Mesendoderm (in vitro differentiated cells): Measurements from ENCODE around the gene PLCB4.

Experiments used
- DNase-seq: peaks from one replicate; pipeline ENCODE4 v3.0.0; 2013
- H2AK5ac ChIP-seq: 2 replicates; pipeline ENCODE4 v1.6.1; 2013; ENCODE audit warnings: low read length, inconsistent platforms
- H2BK120ac ChIP-seq: 2 replicates; pipeline ENCODE4 v1.6.1; 2013; ENCODE audit warnings: low read depth, mild to moderate bottlenecking, low read length, moderate library complexity, mixed read lengths
- H2BK15ac ChIP-seq: replicated peaks from 2 replicates; pipeline ENCODE4 v1.6.1; 2013; ENCODE audit warnings: low read depth, mild to moderate bottlenecking, moderate library complexity
- H2BK5ac ChIP-seq: 2 replicates; pipeline ENCODE4 v1.6.1; 2013; ENCODE audit warnings: low read length, inconsistent platforms
- H3K18ac ChIP-seq: 2 replicates; pipeline ENCODE4 v1.6.1; 2013; ENCODE audit warnings: mild to moderate bottlenecking, low read length, mixed read lengths
- H3K23ac ChIP-seq: one replicate; pipeline ENCODE4 v1.6.1; 2013; ENCODE audit warnings: low read length
- H3K27ac ChIP-seq: 2 replicates; pipeline ENCODE4 v1.5.1; 2013; ENCODE audit warnings: low read depth, mild to moderate bottlenecking, inconsistent platforms, low read length, moderate library complexity
- H3K27me3 ChIP-seq: 2 replicates; pipeline ENCODE4 v1.6.1; 2013; ENCODE audit warnings: low read length, control low read depth, mild to moderate bottlenecking, inconsistent platforms; ENCODE audit not compliant: insufficient read depth, poor library complexity
- H3K36me3 ChIP-seq: 2 replicates; pipeline ENCODE4 v1.6.1; 2013; ENCODE audit warnings: low read length, inconsistent platforms; ENCODE audit not compliant: control insufficient read depth, insufficient read depth
- H3K4ac ChIP-seq: one replicate; pipeline ENCODE4 v1.6.1; 2013; ENCODE audit warnings: low read depth, mild to moderate bottlenecking, low read length, moderate library complexity
- H3K4me1 ChIP-seq: 2 replicates; pipeline ENCODE4 v1.6.1; 2013; ENCODE audit warnings: low read depth, low read length, inconsistent platforms; ENCODE audit not compliant: control insufficient read depth
- H3K4me2 ChIP-seq: 2 replicates; pipeline ENCODE4 v1.6.1; 2013; ENCODE audit warnings: low read length
- H3K4me3 ChIP-seq: 2 replicates; pipeline ENCODE4 v1.5.1; 2013; ENCODE audit warnings: mild to moderate bottlenecking, low read length
- H3K56ac ChIP-seq: one replicate; pipeline ENCODE4 v1.6.1; 2013; ENCODE audit warnings: low read length
- H3K79me1 ChIP-seq: 2 replicates; pipeline ENCODE4 v1.6.1; 2013; ENCODE audit warnings: low read length, inconsistent platforms
- H3K79me2 ChIP-seq: 2 replicates; pipeline ENCODE4 v1.6.1; 2013; ENCODE audit warnings: mild to moderate bottlenecking, low read length; ENCODE audit not compliant: control insufficient read depth, insufficient read depth
- H3K9ac ChIP-seq: 2 replicates; pipeline ENCODE4 v1.6.1; 2013; ENCODE audit warnings: low read length, inconsistent platforms
- H4K5ac ChIP-seq: one replicate; pipeline ENCODE4 v1.6.1; 2013; ENCODE audit warnings: low read length
- H4K8ac ChIP-seq: one replicate; pipeline ENCODE4 v1.6.1; 2013; ENCODE audit warnings: low read depth, mild to moderate bottlenecking, control low read depth, low read length, moderate library complexity
- WGBS: extraction: QIAGEN DNeasy Blood & Tissue Kit; methylation state at CpG from one replicate; pipeline ENCODE4 v1.1.7; 2013; ENCODE audit warnings: low lambda C conversion rate, missing lambda C conversion rate; ENCODE audit not compliant: insufficient coverage; ENCODE audit errors: extremely low coverage; 5-methylcytosine and 5-hydroxymethylcytosine counted together

The PLCB4 gene

GRCh38 chr20:9285617-9286016, 216.7 kb downstream of the PLCB4 start:
- Histone ChIP-seq H3K56ac (no peak overlapping the region), H3K36me3 (no peaks in the 10 kb centered on the region), H3K4me3 (no peak overlapping the region), H3K4ac (no peak overlapping the region), H3K27ac (no peak overlapping the region), H3K23ac (no peak overlapping the region), H2AK5ac (no peak overlapping the region), H3K4me1 (no peaks in the 10 kb centered on the region), H2BK5ac (no peak overlapping the region), H3K79me1 (no peaks in the 10 kb centered on the region), H3K9ac (no peak overlapping the region), H2BK120ac (no peak overlapping the region), H3K27me3 (no peaks in the 10 kb centered on the region), H3K4me2 (no peak overlapping the region), H3K18ac (no peak overlapping the region), H2BK15ac (no peak overlapping the region), H4K8ac (no peak overlapping the region), H4K5ac (no peak overlapping the region), H3K79me2 (no peaks in the 10 kb centered on the region)
- no peak for DNase-seq
- no CpG with 5 or more reads among the region's 2 CpGs for WGBS

DNA sequence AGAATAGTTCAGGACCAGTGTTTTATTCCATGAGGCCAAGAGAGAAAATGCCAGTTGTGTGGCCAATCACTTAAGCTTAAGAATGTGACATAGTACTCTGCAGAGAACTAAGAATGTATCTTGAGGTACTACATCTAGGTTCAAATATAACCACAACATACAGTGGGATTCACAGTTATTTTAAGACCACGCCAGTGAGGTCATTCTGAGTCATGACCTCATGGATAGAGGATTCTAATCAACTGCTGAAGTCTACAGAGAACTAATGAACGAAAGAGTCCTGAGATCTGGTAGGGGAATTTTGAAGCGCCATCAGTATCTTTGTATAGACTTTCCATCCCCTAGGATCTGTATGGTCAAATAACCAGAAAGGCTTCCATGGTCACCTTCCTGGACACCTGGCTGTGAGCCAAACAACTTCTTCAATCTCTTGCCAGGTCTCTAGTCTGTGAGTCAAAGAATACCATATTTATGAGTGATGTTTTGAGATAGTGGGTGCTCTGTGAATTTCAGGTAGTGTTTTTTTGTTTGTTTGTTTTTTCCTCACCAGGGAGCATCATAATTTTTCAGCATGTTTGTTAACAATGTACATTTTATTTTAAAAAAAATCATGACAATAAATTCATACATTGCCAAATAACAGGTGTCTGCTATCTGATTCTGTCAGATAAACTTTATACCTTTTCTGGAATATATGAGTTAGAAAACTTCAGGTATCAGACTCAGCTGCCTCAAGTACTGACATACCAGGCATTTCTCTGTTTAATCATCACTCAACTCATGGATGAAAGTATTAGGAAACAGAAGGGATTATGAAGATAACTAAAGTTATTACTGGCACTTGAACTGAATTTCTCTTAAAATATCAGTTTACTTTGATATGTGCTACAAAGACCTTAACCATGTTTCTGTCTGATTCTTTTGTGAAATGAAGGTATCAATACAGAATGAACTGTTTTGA, 217.9 kb downstream of the PLCB4 start:
- Histone ChIP-seq H4K5ac (no peak overlapping the region), H2BK120ac (no peak overlapping the region), H3K27me3 (no peaks in the 10 kb centered on the region), H3K4me1 (no peaks in the 10 kb centered on the region), H3K4ac (no peak overlapping the region), H2AK5ac (no peak overlapping the region), H2BK15ac (no peak overlapping the region), H3K18ac (no peak overlapping the region), H3K27ac (no peak overlapping the region), H3K79me2 (no peaks in the 10 kb centered on the region), H3K36me3 (no peaks in the 10 kb centered on the region), H3K23ac (no peak overlapping the region), H3K9ac (no peak overlapping the region), H3K4me2 (no peak overlapping the region), H4K8ac (no peak overlapping the region), H3K4me3 (no peak overlapping the region), H2BK5ac (no peak overlapping the region), H3K79me1 (no peaks in the 10 kb centered on the region), H3K56ac (no peak overlapping the region)
- no CpG with 5 or more reads among the region's 3 CpGs for WGBS
- DNase-seq: no peak

DNA sequence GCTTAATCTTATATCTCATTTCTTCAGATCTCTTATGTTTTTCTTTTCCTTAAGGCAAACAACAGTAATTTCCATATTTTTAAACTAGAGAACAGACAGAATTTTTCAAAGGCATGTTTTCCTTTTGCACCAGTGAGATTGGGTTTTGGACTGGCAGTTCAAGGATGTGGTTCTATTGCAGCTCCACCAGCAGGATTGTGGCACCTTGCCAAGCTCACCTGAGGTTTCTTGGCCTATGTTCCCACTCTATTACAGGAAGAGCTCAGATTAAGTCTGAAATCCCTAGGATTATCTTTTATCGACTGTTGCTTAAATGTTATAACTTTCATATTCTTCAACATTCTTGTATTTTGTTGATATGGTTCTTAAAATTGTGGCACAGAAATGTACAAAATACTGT, 218.9 kb downstream of the PLCB4 start:
- H3K23ac ChIP-seq: no peak overlapping the region
- no peaks in the 10 kb centered on the region for H3K79me2 ChIP-seq
- no peak overlapping the region for H4K8ac ChIP-seq
- no peaks in the 10 kb centered on the region for H3K27me3 ChIP-seq
- H2AK5ac ChIP-seq: no peak overlapping the region
- H3K27ac ChIP-seq: no peak overlapping the region
- H3K9ac ChIP-seq: no peak overlapping the region
- no peaks in the 10 kb centered on the region for H3K4me1 ChIP-seq
- no peak overlapping the region for H4K5ac ChIP-seq
- no peaks in the 10 kb centered on the region for H3K36me3 ChIP-seq
- H3K4me2 ChIP-seq: no peak overlapping the region
- H3K4me3 ChIP-seq: no peak overlapping the region
- H2BK15ac ChIP-seq: no peak overlapping the region
- DNase-seq: no peak
- H3K18ac ChIP-seq: no peak overlapping the region
- no peak overlapping the region for H2BK120ac ChIP-seq
- no peak overlapping the region for H2BK5ac ChIP-seq
- H3K56ac ChIP-seq: no peak overlapping the region
- no peaks in the 10 kb centered on the region for H3K79me1 ChIP-seq
- no peak overlapping the region for H3K4ac ChIP-seq
- no CpG with 5 or more reads among the region's 1 CpG for WGBS

- H2BK5ac ChIP-seq: no peak overlapping the region
- no peak for DNase-seq
- H3K4me3 ChIP-seq: no peak overlapping the region
- H2AK5ac ChIP-seq: no peak overlapping the region
- H3K27me3 ChIP-seq: no peaks in the 10 kb centered on the region
- no peaks in the 10 kb centered on the region for H3K79me2 ChIP-seq
- H4K8ac ChIP-seq: no peak overlapping the region
- H2BK120ac ChIP-seq: no peak overlapping the region
- no peak overlapping the region for H3K4ac ChIP-seq
- H3K79me1 ChIP-seq: no peaks in the 10 kb centered on the region
- H3K18ac ChIP-seq: no peak overlapping the region
- no peak overlapping the region for H2BK15ac ChIP-seq
- H3K56ac ChIP-seq: no peak overlapping the region
- H3K4me2 ChIP-seq: no peak overlapping the region
- no peaks in the 10 kb centered on the region for H3K36me3 ChIP-seq
- no peak overlapping the region for H3K23ac ChIP-seq
- H4K5ac ChIP-seq: no peak overlapping the region
- H3K4me1 ChIP-seq: no peaks in the 10 kb centered on the region
- H3K27ac ChIP-seq: no peak overlapping the region
- H3K9ac ChIP-seq: no peak overlapping the region
- WGBS: no CpG with 5 or more reads among the region's 2 CpGs
Measured at GRCh38 chr20:9290331-9290730, 221.4 kb downstream of the PLCB4 start.

GRCh38 chr20:9293145-9293544, 224.3 kb downstream of the PLCB4 start:
- Histone ChIP-seq H3K79me1 (no peaks in the 10 kb centered on the region), H3K4me2 (no peak overlapping the region), H2BK15ac (no peak overlapping the region), H2BK5ac (no peak overlapping the region), H3K79me2 (no peaks in the 10 kb centered on the region), H4K8ac (no peak overlapping the region), H3K56ac (no peak overlapping the region), H3K4me3 (no peak overlapping the region), H3K27me3 (no peaks in the 10 kb centered on the region), H3K4ac (no peak overlapping the region), H4K5ac (no peak overlapping the region), H3K36me3 (no peaks in the 10 kb centered on the region), H3K9ac (no peak overlapping the region), H3K18ac (no peak overlapping the region), H3K27ac (no peak overlapping the region), H2AK5ac (no peak overlapping the region), H3K23ac (no peak overlapping the region), H2BK120ac (no peak overlapping the region), H3K4me1 (no peaks in the 10 kb centered on the region)
- no peak for DNase-seq
- WGBS: no CpG with 5 or more reads among the region's 2 CpGs

GRCh38 chr20:9294041-9294440, 225.2 kb downstream of the PLCB4 start:
- H3K79me1 ChIP-seq: no peaks in the 10 kb centered on the region
- no peak overlapping the region for H3K9ac ChIP-seq
- H2BK15ac ChIP-seq: no peak overlapping the region
- H4K5ac ChIP-seq: no peak overlapping the region
- no peak overlapping the region for H3K18ac ChIP-seq
- H3K4me2 ChIP-seq: no peak overlapping the region
- H3K27ac ChIP-seq: no peak overlapping the region
- H3K56ac ChIP-seq: no peak overlapping the region
- no peak overlapping the region for H3K23ac ChIP-seq
- no peak overlapping the region for H2BK5ac ChIP-seq
- no peaks in the 10 kb centered on the region for H3K27me3 ChIP-seq
- H3K4me1 ChIP-seq: no peaks in the 10 kb centered on the region
- H3K79me2 ChIP-seq: no peaks in the 10 kb centered on the region
- no peaks in the 10 kb centered on the region for H3K36me3 ChIP-seq
- no peak overlapping the region for H3K4me3 ChIP-seq
- no peak overlapping the region for H2AK5ac ChIP-seq
- no peak overlapping the region for H3K4ac ChIP-seq
- no peak overlapping the region for H2BK120ac ChIP-seq
- no peak overlapping the region for H4K8ac ChIP-seq
- DNase-seq: no peak
